ENCODE data around the gene MEOX1.
"Not testable (repeated sequence)": the region's sequence is repeated elsewhere in the genome, so short reads cannot be mapped to it uniquely, and the experiment has no call there.

The MEOX1 gene

GRCh38 chr17:43618276-43618675 is 43.4 kb downstream of the MEOX1 start:
- DNase-seq, result no peak

DNA sequence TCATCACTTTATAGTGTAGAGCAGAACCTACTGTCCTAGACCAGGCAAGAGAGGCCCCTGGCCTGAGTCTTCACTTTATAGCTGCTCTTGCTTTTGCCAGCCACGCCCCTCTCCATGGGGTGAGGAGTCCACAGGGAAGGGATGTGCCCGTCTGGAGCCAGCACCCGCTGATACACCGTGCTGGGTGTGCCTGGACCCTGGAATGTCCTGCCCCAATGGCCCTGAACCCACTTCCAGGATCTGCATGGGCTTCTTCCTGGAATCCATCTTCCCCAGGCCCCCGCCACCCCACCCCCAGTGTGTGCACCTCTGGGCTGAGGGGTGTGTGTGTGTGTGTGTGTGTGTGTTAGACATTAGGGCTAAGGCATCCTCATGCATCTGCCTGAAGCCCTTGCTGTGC is 44.9 kb downstream of the MEOX1 start:
- DNase-seq, result no peak

- no peak for DNase-seq
Measured at GRCh38 chr17:43616421-43616820, 45.3 kb downstream of the MEOX1 start.

- no peak for DNase-seq
Measured at GRCh38 chr17:43616029-43616351, 45.7 kb downstream of the MEOX1 start.

GRCh38 chr17:43615330-43616028 is 46.2 kb downstream of the MEOX1 start:
- DNase-seq, result no peak

DNA sequence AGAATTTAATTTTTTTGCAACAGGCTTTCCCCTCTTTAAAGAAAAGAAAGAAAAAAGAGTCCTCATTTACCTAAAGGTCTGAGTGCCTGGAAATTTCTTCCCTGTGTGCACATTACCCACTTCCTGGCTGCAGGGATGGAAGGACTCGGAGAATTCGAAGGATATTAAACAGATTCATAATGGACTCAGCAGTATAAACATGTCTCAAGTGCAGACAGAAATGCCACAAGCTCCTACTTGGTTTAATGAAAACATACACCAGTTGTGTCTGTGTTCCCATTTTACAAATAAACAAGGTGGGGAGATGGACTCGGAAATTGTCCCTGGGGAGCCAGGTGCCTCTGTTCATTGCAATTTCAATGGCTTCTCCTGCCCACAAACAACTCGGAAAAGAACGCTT is 47.2 kb downstream of the MEOX1 start:
- no peak for DNase-seq

- DNase-seq, result peak in 1 of 51 donors; percentile 5
Measured at GRCh38 chr17:43613917-43614316, 47.8 kb downstream of the MEOX1 start.

- no peak for DNase-seq
Measured at GRCh38 chr17:43612515-43612914, 49.2 kb downstream of the MEOX1 start.

GRCh38 chr17:43611230-43611969 is 50.3 kb downstream of the MEOX1 start:
- DNase-seq, result no peak

DNA sequence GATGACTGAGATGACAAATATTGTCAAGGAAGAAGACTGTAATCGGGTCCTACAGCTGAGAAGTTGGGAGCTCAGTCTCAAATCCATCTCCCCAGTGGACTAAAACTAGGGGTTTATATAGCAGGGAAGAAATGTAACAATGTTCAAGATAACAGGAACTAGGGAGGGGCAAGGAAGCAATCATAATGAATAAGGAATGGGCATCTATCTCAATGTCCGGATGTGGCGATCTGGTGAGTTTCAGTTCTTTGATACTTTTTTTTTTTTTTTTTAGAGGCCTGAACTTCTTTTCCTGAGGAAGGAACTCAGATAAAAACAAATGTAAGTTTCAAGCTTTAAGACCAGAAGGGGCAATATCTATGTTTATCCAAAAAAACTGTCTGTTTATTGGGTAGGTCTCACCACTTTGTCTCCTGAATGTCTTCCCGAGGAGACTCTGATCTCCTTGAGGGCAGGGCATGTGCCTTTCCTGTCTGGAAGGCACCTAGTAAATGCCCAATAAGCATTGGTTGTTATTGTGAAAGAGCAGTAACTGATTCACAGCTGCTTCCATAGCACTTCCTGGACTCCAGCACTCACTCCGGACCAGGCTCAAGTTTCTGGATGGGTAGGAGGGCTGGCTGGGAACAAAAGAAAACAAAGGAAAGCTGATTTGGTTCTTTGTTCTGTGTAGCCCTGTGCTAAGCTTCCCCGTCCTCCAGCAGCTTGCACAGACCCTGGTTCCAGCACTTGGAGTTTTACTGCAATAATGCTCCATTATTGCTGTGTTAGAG is 51.9 kb downstream of the MEOX1 start:
- DNase-seq, result no peak

DNA sequence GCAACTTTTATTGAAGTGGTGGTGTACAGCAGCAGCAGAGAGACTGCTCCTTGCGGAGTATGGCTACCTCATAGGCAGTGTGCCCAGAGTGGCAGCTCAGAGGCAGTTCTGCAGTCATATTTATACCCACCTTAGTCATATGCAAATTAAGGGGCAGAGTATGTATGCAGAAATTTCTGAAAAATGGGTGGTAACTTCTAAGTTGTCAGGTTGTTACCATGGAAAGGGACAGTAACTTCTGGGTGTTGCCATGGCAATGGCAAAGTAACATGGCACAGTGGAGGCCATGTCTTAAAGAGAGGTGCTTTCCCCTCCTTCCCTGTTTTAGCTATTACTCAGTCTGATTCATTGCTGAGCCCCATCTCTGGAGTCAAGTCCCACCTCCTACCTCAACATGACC is 53.4 kb downstream of the MEOX1 start:
- DNase-seq, result peak in 2 of 51 donors; percentile 45 to 47

DNA sequence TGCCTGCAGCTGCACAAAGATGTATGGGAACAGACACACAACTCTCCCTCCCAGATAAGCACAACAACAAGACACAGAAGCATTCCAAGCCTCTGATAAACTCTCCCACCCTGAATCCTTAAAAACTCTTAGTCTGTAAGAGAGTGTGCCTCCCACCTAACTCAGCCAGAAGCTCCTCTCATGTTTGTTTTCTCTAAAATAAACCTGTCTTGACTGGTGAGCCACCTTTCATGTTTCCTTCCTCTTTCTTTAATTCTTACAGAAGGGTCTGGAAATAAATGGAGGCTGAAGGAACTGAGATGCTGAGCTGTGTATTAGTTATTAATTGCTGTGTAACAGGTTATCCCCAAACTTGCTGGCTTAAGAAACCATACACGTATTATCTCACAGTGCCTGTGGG is 57.2 kb downstream of the MEOX1 start:
- DNase-seq, result no peak

- no peak for DNase-seq
Measured at GRCh38 chr17:43603321-43603720, 58.4 kb downstream of the MEOX1 start.

DNA sequence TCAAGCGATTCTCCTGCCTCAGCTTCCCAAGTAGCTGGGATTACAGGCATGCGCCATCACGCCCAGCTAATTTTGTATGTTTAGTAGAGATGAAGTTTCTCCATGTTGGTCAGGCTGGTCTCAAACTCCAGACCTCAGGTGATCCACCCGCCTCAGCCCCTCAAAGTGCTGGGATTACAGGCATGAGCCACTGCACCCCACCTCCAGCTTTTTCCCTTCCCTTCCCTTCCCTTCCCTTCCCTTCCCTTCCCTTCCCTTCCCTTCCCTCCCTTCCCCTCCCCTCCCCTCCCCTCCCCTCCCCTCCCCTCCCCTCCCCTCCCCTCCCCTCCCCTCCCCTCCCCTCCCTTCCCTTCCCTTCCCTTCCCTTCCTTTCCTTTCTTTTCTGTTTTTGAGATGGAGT is 59.2 kb downstream of the MEOX1 start:
- DNase-seq, result not testable (repeated sequence)

GRCh38 chr17:43601280-43602039 is 60.3 kb downstream of the MEOX1 start:
- peak in 5 of 51 donors; percentile 4 to 22 (median 10) for DNase-seq

- no peak for DNase-seq
Measured at GRCh38 chr17:43599835-43600234, 61.9 kb downstream of the MEOX1 start.

DNA sequence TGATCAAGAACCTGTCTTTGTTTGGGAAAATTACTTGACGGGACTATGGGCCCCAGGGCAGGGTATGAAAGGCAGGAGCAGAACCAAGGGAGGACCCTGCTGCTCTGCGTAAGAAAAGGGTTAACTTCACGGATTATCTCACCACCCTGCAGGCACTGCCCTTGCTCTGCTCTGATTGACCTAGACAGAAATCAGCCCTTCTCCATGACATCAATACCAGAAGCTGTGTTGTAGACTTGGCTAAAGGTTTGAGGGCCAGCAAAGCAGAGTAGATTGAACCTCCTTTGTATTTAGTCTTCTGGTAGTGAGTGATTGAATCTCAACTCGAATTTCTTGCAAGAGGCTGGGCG is 62.7 kb downstream of the MEOX1 start:
- DNase-seq, result no peak

DNA sequence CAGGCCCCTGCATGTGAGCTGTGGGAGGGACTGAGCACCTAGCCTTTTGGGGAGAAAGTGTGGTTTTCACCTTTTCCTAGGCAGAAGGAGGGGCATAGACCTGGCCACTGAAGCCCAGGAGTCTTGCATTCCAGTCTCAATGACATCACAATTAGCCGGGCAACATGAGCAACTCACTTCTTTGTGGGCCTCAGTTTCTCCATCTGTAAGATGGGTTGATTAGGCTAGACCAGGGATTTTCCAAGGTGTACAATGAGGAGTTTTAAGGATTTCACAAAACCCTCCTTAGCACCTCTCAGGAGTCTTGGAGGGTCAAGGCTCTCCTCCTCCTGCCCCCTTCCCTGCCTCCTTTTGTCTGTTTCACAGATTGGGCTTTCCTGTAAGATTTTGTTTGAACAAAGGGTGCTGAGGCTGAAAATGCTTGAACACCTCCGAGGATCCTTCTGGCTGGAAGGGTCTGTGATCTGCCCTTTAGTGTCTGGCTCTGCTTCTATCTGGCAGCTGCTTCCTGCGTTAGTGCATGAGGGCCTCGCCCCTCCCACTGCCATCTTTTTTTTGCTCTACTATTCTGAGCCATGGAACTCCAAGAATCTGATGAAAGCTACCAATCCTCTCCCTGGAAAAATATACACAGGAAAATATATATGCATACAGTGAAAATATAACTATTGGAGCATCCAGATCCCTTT is 63.2 kb downstream of the MEOX1 start:
- DNase-seq, result no peak

GRCh38 chr17:43597624-43598356 is 63.9 kb downstream of the MEOX1 start:
- no peak for DNase-seq

GRCh38 chr17:43595466-43595865 is 66.3 kb downstream of the MEOX1 start:
- DNase-seq, result no peak

Measured in hypothalamus (tissue), 51 donors.